Left lung (tissue), 10 donors: Measurements from ENCODE around the gene TEX50. TPM values are rescaled to one million over a fixed set of nuclear protein-coding genes. Genes with fewer than 3 reads are reported as not detected.

Source experiments
- ATAC-seq: fragments of 200-7000 bp; cut with Tn5 transposase; one replicate; pipeline ENCODE4 v1.9.1; 2020; ENCODE audit warnings: moderate library complexity
- DNase-seq, 4 donors: peaks; one replicate each; pipeline ENCODE4 v3.0.0-alpha.2; 2013 to 2020
- H3K27ac ChIP-seq, 2 donors: fragments of 200-600 bp; sonication (generic) in 1 of 2; one replicate each; pipeline versions ENCODE4 v1.5.0 to v1.8.0; 2020 to 2021
- H3K27me3 ChIP-seq, 2 donors: fragments of 200-600 bp; sonication (generic) in 1 of 2; one replicate each; pipeline versions ENCODE4 v1.5.0 to v1.8.0; 2020 to 2021
- H3K36me3 ChIP-seq, 2 donors: fragments of 200-600 bp; sonication (generic) in 1 of 2; one replicate each; pipeline versions ENCODE4 v1.5.0 to v1.8.0; 2020 to 2021
- H3K4me1 ChIP-seq, 2 donors: fragments of 200-600 bp; one replicate each; pipeline ENCODE4 v1.8.0; 2021
- H3K4me3 ChIP-seq, 2 donors: fragments of 200-600 bp; sonication (generic) in 1 of 2; one replicate each; pipeline versions ENCODE4 v1.5.0 to v1.8.0; 2020 to 2021; ENCODE audit warnings: mild to moderate bottlenecking in 1 of 2
- H3K9me3 ChIP-seq, 2 donors: fragments of 200-600 bp; sonication (generic) in 1 of 2; one replicate each; pipeline versions ENCODE4 v1.5.0 to v1.8.0; 2020 to 2021
- CTCF ChIP-seq, 2 donors: fragments of 200-600 bp; sonication (generic) in 1 of 2; IDR thresholded peaks; one replicate each; pipeline versions ENCODE4 v1.5.0 to v1.8.0; 2021; ENCODE audit warnings: antibody characterized with exemption in 2 of 2
- intact Hi-C, 2 donors: fragments of 100-400 bp; cut with DNase I; formaldehyde crosslinking; loops; one replicate each; pipeline versions ENCODE4 v1.11.2 to v1.14.2; 2022
- polyA plus RNA-seq, 6 donors: library from polyadenylated mRNA; unstranded; fragments of 120-200 nt; gene quantifications; one replicate each; pipeline ENCODE4 v1.2.1, GENCODE V29; 2013; ENCODE audit not compliant: insufficient read length in 6 of 6
- total RNA-seq, 2 donors: library from RNA; stranded (reverse); fragmentation: NEBNext Ultra II Directional; extraction: Animal tissue kit (Norgen Biotek cat#: 25700); gene quantifications; one replicate each; pipeline ENCODE4 v1.2.1, GENCODE V29; 2021
- donor health status: DM: no; HTN: yes; CAD: no.
- donor health status: DM: no; HTN: no; CAD: no.

Gene TEX50
- total and polyA plus RNA-seq, 8 donors: not detected

- Histone ChIP-seq H3K4me3 (no peak overlapping the region), H3K9me3 (peaks cover 0 to 3% of the 10 kb centered on the region in 2 donors), H3K27ac (no peak overlapping the region), H3K27me3 (no peaks in the 10 kb centered on the region), H3K36me3 (no peaks in the 10 kb centered on the region), H3K4me1 (no peaks in the 10 kb centered on the region)
- intact Hi-C loops: no loop called here
- no peak for TF ChIP-seq CTCF (IDR thresholded peaks at IDR 0.05)
- DNase-seq (no peak), ATAC-seq (no peak)
These were observed 11.5 kb downstream of the TEX50 start for GRCh38 chr1:173646656-173647055.

GRCh38 chr1:173648880-173649605 is 13.9 kb downstream of the TEX50 start:
- Histone ChIP-seq H3K9me3 (peaks cover 0 to 6% of the 10 kb centered on the region in 2 donors), H3K4me1 (no peaks in the 10 kb centered on the region), H3K27ac (no peak overlapping the region), H3K27me3 (no peaks in the 10 kb centered on the region), H3K36me3 (no peaks in the 10 kb centered on the region), H3K4me3 (no peak overlapping the region)
- ATAC-seq (no peak), DNase-seq (no peak)
- intact Hi-C loops: no loop called here
- no peak for TF ChIP-seq CTCF (IDR thresholded peaks at IDR 0.05)

- Histone ChIP-seq H3K4me3 (no peak overlapping the region), H3K27ac (no peak overlapping the region), H3K4me1 (no peaks in the 10 kb centered on the region), H3K9me3 (peaks cover 0 to 6% of the 10 kb centered on the region in 2 donors), H3K27me3 (no peaks in the 10 kb centered on the region), H3K36me3 (no peaks in the 10 kb centered on the region)
- ATAC-seq: no peak
- TF ChIP-seq CTCF (IDR thresholded peaks at IDR 0.05): no peak
- intact Hi-C loops: no loop called here
- DNase-seq: no peak
These were observed 25.2 kb downstream of the TEX50 start for GRCh38 chr1:173660306-173660705.

GRCh38 chr1:173661271-173661670 is 26.1 kb downstream of the TEX50 start:
- Histone ChIP-seq H3K4me1 (no peaks in the 10 kb centered on the region), H3K27me3 (no peaks in the 10 kb centered on the region), H3K9me3 (no peaks in the 10 kb centered on the region), H3K36me3 (no peaks in the 10 kb centered on the region), H3K4me3 (no peak overlapping the region), H3K27ac (no peak overlapping the region)
- no peak for TF ChIP-seq CTCF (IDR thresholded peaks at IDR 0.05)
- ATAC-seq (no peak), DNase-seq (no peak)
- intact Hi-C loops: no loop called here

- H3K4me3 ChIP-seq: no peak overlapping the region
- DNase-seq (no peak), ATAC-seq (no peak)
- intact Hi-C loops: no loop called here
- no peak overlapping the region for H3K27ac ChIP-seq
- no peaks in the 10 kb centered on the region for H3K9me3 ChIP-seq
- no peaks in the 10 kb centered on the region for H3K27me3 ChIP-seq
- no peak for TF ChIP-seq CTCF (IDR thresholded peaks at IDR 0.05)
- no peaks in the 10 kb centered on the region for H3K36me3 ChIP-seq
- no peaks in the 10 kb centered on the region for H3K4me1 ChIP-seq
These were observed 26.6 kb downstream of the TEX50 start for GRCh38 chr1:173661763-173662162.
